ENCODE data around the gene YWHAG.
"Not testable (repeated sequence)": the region's sequence is repeated elsewhere in the genome, so short reads cannot be mapped to it uniquely, and the experiment has no call there.

Gene YWHAG

GRCh38 chr7:76377186-76377918 lies 18.6 kb upstream of the YWHAG start:
- DNase-seq, result no peak

DNA sequence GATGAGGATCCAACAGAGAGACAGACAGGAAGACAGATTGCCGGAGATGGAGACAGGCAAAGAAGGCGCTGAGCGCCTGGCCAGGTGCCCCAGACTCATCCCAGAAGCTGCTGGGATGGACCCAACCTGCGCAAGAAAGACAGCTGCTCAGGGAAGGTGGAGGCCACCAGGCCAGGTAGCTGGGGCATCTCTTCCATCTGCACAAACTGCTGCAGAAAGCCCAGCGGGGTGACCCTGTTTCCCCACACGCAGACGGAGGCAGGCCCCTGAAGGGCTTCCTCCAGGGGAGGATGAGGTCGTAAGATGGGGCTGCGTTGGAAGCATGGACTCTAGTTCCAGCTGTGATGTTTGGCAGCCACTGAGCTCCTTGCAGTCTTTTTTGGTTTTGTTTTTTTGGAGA lies 16.5 kb upstream of the YWHAG start:
- no peak for DNase-seq

- DNase-seq, result peak; percentile 43
Measured at GRCh38 chr7:76372984-76373833, 14.4 kb upstream of the YWHAG start.

DNA sequence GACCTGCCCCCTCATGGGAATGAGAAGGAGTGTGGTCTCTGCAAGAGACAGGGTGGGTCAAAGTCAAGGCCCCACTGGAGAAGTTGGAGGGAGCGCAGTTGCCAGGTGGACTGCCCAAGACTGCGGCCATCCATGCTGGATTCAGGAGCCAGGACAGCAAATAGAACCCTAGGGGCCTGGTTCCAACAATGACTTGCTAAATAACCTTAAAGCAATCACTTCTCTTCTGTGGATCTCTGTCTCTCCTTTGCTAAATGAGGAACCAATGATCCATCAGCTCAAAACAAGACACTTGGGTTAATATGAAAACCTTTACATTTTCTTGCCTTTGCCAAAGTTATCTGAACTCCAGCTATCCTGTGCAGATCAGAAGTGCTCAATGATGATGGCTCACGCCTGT lies 12.6 kb upstream of the YWHAG start:
- no peak for DNase-seq

DNA sequence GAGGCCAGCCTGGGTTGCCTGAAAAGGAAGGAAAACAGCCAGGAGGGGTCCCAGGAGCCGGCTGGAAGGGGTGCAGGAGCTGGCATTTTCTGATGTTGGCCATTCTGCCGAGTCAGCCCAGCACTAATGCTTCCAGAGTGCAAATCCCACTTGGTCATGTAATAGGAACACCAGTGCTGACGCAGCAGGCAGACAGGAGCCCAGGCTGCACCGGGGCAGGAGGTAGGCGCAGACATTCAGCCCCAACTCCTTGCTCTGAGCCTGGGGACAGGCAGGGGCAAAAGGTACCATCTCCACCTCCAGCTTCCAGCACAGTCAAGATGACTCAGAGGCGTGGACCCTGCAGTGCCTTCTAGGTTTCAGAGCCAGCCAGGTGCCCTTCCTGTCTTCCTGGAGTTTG lies 10.2 kb upstream of the YWHAG start:
- DNase-seq, result no peak

GRCh38 chr7:76368190-76368589 lies 9.4 kb upstream of the YWHAG start:
- no peak for DNase-seq

- peak; percentile 78 for DNase-seq
Measured at GRCh38 chr7:76364198-76364584, 5.4 kb upstream of the YWHAG start.

DNA sequence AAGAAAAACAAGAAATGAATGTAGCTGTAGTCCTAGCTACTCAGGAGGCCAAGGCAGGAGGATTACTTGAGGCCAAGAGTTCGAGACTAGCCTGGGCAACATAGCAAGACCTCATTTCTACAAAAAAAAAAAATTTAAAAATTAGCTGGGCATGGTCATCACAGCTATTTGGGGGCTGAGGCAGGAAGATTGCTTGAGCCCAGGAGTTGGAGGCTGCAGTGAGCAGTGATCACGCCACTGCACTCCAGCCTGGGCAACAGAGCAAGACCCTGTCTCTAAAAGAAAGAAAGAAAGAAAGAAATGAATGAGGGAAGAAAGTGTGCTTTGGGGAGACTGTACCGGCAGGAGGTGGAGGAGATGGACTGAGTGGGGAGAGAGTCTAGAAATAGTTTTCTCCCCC lies 5.0 kb upstream of the YWHAG start:
- DNase-seq, result not testable (repeated sequence)

- DNase-seq, result no peak
Measured at GRCh38 chr7:76359978-76360638, 1.3 kb upstream of the YWHAG start.

- peak; percentile 98 for DNase-seq
Measured at GRCh38 chr7:76359111-76359977, 553 bp upstream of the YWHAG start.

DNA sequence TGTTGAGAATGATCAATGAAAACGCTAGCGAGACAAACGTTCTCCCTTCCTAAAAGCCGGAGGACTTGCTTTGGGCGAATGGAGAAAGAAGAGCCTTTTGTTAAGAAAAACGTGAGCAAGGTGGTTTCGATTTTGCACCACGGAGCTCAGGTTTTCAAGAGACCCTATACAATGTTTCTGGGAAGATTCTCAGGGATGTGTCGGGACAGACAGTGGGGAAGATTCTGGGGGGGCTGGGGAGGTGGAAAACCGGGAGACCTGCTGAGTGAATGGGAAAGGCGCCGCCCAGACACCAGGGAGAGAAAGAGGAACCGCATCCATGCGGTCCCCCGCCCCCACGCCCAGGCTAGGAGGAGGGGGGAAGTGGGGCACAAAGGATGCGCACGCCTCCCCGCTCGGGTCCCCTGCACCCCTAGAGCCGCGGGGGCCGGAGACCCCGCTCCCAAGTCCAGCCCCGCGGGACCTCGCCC lies 745 bp downstream of the YWHAG start:
- DNase-seq, result peak; percentile 76

- no peak for DNase-seq
Measured at GRCh38 chr7:76357475-76358010, 1.2 kb downstream of the YWHAG start.

DNA sequence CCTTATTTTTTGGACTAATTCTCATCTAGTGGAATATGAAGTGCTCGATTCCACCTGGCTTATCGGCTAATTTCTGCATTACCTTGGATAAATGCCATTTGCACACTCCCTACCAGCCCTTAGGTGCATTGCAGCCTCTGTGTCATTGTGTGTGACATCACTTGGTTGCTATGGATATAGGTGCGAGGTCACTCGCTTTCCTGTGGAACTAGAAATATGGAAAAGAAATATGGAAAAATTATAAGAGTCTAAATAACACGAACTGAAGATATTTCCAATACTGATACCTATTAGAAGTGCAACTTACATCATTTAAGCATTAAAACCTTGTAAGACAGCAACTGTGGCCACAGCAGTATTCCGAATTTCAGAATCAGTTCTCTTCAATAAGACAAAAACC lies 2.0 kb downstream of the YWHAG start:
- DNase-seq, result no peak

DNA sequence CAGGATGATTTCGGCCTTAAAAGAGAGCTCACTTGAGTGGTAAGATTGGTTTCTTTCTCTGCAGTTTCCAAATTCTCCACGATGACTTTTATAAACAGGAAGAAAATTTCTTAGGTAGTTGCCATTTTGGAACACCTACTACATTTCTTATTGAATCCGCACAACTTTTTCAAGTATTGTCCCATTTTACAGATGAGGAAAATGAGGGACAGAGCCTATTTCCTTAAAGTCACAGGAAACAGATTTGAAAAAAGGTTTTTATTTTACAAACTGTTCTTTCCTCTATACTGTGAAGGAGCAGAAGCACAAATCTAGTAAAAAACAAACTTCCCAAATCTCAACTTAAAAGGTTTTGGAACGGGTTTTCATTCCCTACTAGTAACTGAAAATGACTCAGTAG lies 2.7 kb downstream of the YWHAG start:
- DNase-seq, result no peak

- DNase-seq, result no peak
Measured at GRCh38 chr7:76354981-76355730, 3.6 kb downstream of the YWHAG start.

DNA sequence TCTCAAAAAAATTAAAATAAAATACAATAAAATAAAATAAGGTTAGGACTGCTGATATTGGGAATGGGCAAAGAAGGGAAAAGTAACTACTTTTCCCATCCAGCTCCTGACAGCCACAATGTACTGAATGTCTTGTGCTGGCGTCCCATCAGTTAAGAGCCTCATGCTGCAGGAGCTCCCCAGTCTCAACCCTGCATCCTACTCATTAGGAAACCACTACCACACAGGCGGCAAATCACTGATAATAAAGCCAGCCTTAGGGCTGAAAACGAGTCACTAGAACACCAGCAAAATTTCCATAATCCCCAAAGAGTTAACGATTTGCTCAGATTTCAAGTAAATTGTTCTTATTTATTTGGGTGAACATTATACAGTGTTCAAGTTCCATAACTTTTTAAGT lies 4.3 kb downstream of the YWHAG start:
- DNase-seq, result no peak

DNA sequence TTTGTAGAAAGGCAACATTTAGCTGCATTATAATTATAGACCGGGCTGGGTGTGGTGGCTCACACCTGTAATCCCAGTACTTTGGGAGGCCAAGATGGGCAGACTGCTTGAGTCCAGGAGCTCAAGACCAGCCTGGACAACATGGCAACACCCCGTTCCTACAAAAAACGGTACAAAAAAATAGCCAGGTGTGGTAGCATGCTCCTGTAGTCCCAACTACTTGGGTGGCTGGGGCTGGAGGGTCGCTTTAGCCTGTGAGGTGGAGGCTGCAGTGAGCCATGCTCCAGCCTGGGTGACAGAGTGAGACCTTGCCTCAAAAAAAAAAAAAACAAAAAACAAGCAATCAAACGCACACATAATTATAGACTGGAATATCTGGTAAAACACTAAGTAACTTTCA lies 5.0 kb downstream of the YWHAG start:
- DNase-seq, result no peak

GRCh38 chr7:76352193-76352592 lies 6.6 kb downstream of the YWHAG start:
- DNase-seq, result no peak

GRCh38 chr7:76351372-76351771 lies 7.4 kb downstream of the YWHAG start:
- DNase-seq, result no peak

DNA sequence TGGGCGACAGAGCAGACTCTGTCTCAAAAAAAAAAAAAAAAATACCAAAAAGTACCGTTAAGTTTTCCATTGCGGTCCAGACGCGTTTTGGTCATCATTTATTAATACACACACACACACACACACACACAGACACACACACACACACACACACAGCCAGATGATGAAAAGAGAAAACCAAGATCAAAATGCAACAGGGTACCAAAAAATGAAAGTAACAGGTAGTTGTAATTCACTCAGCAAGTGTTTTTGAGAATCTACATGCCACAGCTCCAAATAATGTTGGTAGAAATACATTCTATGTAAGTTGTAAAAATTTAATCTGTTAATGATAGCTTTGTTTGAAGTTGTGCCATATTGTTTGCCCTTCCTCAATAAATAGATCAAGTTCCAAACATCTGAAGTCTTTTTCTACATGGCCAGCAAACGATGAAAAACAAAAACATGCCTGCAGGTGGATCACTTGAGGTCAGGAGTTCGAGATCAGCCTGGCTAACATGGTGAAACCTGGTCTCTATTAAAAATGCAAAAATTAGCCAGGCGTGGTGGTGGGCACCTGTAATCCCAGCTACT lies 9.4 kb downstream of the YWHAG start:
- no peak for DNase-seq

- DNase-seq, result no peak
Measured at GRCh38 chr7:76347710-76348109, 11.1 kb downstream of the YWHAG start.
